GM12801 (cell line): Measurements from ENCODE around the gene NFIA.

Source experiments
- TF ChIP-seq, protein P1 (sequence below): IDR thresholded peaks from one replicate; pipeline ENCODE4 v1.5.1; 2011; ENCODE audit warnings: control low read depth; ENCODE audit not compliant: insufficient read length; ENCODE audit errors: extremely low read depth

Gene NFIA

DNA sequence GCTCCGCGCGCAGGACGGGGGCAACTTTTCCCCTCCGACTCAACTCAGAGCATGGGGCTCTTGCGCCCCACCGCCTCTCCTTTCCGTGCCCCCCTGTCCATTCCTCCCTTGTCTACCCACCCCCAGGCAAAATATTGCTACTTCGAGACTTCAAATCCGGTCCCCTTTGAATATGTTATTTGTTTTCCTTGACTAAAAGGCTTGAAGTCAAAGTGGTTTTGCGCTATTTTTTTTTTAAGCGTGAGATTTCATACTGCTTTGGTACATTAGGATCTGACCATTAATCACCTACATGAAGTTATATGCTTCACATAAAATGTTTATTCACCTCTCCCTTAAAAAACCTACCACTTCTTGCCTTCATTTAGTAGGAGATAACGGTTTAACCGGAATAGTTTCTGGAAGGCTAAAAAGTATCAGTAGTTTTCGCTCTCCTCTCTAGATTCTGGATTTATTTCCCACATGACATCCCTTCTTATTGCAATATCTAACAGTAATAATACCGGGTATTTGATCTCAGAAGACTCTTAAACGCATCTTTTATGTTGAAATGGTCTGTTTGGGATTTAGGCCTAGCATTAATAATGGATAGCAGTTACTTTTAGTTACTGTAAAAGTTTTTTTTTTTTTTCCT lies 1.6 kb downstream of the NFIA start:
- TF ChIP-seq, protein P1, sequence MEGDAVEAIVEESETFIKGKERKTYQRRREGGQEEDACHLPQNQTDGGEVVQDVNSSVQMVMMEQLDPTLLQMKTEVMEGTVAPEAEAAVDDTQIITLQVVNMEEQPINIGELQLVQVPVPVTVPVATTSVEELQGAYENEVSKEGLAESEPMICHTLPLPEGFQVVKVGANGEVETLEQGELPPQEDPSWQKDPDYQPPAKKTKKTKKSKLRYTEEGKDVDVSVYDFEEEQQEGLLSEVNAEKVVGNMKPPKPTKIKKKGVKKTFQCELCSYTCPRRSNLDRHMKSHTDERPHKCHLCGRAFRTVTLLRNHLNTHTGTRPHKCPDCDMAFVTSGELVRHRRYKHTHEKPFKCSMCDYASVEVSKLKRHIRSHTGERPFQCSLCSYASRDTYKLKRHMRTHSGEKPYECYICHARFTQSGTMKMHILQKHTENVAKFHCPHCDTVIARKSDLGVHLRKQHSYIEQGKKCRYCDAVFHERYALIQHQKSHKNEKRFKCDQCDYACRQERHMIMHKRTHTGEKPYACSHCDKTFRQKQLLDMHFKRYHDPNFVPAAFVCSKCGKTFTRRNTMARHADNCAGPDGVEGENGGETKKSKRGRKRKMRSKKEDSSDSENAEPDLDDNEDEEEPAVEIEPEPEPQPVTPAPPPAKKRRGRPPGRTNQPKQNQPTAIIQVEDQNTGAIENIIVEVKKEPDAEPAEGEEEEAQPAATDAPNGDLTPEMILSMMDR, result no peak

DNA sequence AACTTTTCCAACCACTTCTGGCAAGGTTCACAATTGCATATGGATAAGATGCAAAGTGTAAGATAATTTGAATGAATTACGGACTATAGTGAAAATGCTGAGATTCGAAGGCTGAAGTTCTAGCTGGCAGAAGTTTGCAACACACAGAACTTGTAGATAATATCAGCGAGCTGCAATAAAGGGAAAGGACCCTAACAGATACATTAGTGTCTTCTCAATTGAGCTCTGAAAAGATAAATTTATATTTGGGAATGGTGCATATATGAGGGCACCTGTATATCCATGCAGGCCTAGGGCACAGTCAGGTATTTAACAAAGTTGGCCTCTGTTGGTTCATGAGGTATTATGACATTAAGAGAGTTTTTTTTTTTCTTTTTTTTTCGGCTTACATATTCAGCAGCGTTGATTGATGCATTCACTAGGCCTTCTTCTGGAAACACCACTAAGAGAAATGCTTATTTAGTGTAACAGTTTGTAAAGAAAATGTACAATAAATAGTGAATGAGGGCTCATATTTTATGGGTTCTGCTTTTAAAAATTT lies 2.2 kb downstream of the NFIA start:
- TF ChIP-seq, protein P1, result no peak

DNA sequence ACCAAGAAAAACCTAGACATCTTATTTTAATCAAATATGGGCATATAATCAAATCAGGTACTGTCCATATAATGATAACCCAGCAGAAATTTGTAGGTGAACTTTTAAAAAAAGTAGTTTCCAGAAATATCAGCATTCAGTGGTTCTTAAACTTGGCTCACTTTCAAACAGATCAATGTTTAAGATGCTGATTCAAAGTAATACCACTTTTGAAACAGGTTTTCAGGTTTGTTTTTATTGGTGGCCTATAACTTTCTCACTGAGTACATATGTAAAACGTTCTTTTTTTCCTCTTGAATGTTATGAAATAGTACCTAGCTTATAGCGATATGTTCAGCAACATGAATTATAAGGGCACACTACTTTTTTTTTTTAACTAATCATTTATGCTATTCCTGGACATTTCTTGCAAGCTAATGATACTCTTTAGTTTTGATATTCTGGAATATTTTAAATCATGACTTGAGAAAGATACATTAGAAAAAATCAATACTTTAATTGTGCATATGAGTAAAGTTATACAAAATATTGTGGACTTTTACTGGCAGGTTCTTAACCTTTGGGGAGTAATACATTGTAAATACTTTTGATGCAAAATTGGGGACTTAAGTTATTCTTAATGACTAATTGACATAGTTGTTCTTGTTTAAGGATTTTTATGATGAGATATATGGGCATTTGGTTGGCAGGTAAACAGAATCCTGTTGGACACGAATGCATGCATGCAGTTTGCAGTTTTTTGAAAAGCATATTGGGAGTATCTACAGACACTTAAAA lies 3.0 kb downstream of the NFIA start:
- TF ChIP-seq, protein P1, result no peak

DNA sequence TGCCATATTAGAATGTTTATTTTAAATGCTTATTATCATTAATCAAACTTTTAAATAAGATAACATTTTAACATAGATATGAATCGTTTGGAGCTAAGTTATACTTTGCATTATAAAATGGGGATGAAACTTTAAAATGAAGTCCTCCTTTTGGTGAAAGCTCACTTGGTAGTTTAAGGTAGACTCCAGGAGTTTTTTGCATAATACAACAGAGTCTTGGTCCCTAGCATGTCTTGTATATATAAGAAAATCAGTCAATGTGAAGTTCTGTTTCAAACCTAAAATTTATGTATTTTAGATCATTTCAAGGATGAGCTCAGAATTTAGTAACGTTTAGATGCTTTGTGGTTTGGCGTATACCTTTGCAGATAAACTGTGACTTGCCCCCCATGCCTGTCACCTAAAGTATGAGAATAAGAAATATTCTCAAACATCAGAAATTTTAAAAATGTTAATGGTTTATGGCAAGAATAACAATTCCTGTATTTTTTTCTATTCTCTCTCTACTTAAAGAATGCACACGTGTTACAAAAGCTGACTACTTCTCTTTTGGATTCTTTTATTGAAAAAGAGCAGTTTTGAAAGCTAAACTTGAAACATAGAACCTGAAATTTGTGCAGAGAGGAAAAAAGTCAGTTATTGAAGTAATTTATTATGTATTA lies 3.8 kb downstream of the NFIA start:
- TF ChIP-seq, protein P1, result no peak

DNA sequence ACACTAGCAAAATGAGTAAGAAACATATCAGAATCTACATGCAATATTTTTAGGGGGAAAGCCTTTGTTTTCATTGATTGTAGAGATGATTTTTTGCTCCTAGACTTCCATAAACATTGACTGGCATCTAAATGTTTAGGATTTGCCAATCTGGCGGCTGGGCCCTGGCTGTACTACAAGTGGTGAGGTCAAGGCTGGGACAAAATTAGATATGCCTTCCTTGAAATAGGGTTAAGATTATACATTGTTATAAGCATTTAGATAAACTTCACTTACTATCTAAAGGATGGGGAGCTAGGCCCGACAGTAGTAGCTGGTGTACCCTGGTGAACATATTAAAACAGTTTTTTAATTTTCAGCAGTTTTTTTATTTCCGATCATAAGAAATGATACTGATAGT lies 5.2 kb downstream of the NFIA start:
- TF ChIP-seq, protein P1, result no peak

DNA sequence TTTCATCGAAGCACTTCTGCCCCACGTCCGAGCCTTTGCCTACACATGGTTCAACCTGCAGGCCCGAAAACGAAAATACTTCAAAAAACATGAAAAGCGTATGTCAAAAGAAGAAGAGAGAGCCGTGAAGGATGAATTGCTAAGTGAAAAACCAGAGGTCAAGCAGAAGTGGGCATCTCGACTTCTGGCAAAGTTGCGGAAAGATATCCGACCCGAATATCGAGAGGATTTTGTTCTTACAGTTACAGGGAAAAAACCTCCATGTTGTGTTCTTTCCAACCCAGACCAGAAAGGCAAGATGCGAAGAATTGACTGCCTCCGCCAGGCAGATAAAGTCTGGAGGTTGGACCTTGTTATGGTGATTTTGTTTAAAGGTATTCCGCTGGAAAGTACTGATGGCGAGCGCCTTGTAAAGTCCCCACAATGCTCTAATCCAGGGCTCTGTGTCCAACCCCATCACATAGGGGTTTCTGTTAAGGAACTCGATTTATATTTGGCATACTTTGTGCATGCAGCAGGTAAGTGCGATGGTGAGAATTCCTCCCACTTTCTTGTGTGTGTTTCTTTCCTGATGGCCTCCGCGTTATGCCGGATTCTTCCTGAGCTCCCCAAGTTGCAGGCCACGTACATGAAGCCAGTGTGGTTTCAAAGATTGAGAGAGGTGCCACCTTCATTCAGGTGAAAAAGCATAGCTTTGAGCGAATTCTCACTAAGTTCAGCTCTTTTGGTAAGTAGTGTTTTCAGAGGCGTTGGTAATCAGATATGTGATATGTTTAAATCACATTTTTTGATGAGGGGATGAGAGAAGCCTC lies 6.0 kb downstream of the NFIA start:
- TF ChIP-seq, protein P1, result no peak
